Erythroblast (primary cell): ENCODE results near the gene RGS17.

Source experiments
- GATA1 ChIP-seq: IDR thresholded peaks from 2 replicates; pipeline ENCODE4 v1.6.1; 2011; ENCODE audit warnings: low read depth, mild to moderate bottlenecking, control low read depth, low read length, moderate library complexity
- POLR2A ChIP-seq: IDR thresholded peaks from 2 replicates; pipeline ENCODE4 v1.6.1; 2011; ENCODE audit warnings: mild to moderate bottlenecking, low read length

DNA sequence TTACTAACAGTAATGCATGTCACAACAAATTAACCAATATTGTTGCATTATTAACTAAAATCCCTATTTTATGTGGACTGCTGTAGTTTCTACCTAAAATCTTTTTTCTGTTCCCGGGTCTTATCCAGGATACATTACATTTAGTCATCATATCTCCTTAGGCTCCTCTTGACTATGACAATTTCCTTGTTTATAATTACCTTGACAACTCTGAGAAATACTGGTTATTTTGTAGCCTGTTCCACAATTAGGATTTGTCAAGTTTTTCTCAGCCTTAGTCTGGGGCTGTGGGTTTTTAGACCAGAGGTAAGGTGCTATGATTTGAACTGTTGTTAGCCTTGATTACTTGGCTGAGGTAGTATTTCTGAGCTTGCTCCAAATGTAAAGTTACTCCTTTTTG is 152.0 kb downstream of the RGS17 start:
- TF ChIP-seq POLR2A, result no peak
- no peak for TF ChIP-seq GATA1
